ENCODE data around the gene PSMD11. TPM values are rescaled to one million over a fixed set of nuclear protein-coding genes. Genes with fewer than 3 reads are reported as not detected.
"Not testable (repeated sequence)": the region's sequence is repeated elsewhere in the genome, so short reads cannot be mapped to it uniquely, and the experiment has no call there.

The PSMD11 gene
- 10 to 100 TPM; 43.0 to 84.8 (median 68.9) TPM for total RNA-seq
- polyA plus RNA-seq = 10 to 100 TPM; 28.0 to 35.2 (median 35.1) TPM
- long read RNA-seq, donor 1, full-length matches to known transcripts = 19 of 25 reads
- long read RNA-seq, donor 1, partial matches to known transcripts = 6 of 25 reads
- long read RNA-seq, donor 1, other reads (novel, unspliced or antisense) = 0 of 25 reads
- long read RNA-seq, donor 2, full-length matches to known transcripts = 14 of 105 reads
- long read RNA-seq, donor 2, partial matches to known transcripts = 91 of 105 reads
- long read RNA-seq, donor 2, other reads (novel, unspliced or antisense) = 0 of 105 reads

GRCh38 chr17:32444301-32445073, at the start of gene PSMD11:
TSS of gene PSMD11 (plus strand) at chr17:32444510. CDS start at chr17:32444524, 14 bp downstream.
- no peaks in the 10 kb centered on the region for H3K9me3 ChIP-seq
- intact Hi-C loops (cut with DNase I; ENCODE audit: low total_unique reads) = no loop called here
- peak within 1 kb of the TSS; percentile 82 to 100 (median 99) for H3K4me3 ChIP-seq
- TF ChIP-seq POLR2AphosphoS5 (IDR thresholded peaks at IDR 0.05) (peak; percentile 84 to 94 (median 85)), CTCF (IDR thresholded peaks at IDR 0.05 in 8 of 11, conservative IDR thresholded peaks at IDR 0.05 in 3 of 11) (peak in 9 of 11 experiments; percentile 77 to 98 (median 95)), POLR2A (IDR thresholded peaks at IDR 0.05) (peak in 1 of 3 donors; percentile 68)
- DNase-seq = peak; percentile 100
- H3K36me3 ChIP-seq = peaks cover 0 to 28% (median 25%) of the 10 kb centered on the region in 6 donors
- no peaks in the 10 kb centered on the region for H3K27me3 ChIP-seq (replicated peaks in 1 of 7)
- 0 to 1% (median 0%) methylated on average over 13 to 74 of the region's 74 CpGs for WGBS, 5 donors
- peak within 1 kb of the TSS; percentile 64 to 92 (median 88) for H3K27ac ChIP-seq
- H3K4me1 ChIP-seq = peaks cover 19 to 59% (median 38%) of the 10 kb centered on the region in 6 donors

GRCh38 chr17:32396343-32396742, 48.0 kb upstream of the PSMD11 start:
- 95 to 98% (median 96%) methylated on average over 5 of the region's 5 CpGs for WGBS, 5 donors
- H3K36me3 ChIP-seq = no peaks in the 10 kb centered on the region
- no peak for DNase-seq
- TF ChIP-seq POLR2A (IDR thresholded peaks at IDR 0.05) (no peak), CTCF (IDR thresholded peaks at IDR 0.05 in 8 of 11, conservative IDR thresholded peaks at IDR 0.05 in 3 of 11) (no peak), POLR2AphosphoS5 (IDR thresholded peaks at IDR 0.05) (no peak)
- H3K4me3 ChIP-seq = no peak overlapping the region
- H3K4me1 ChIP-seq = no peaks in the 10 kb centered on the region
- no peaks in the 10 kb centered on the region for H3K27me3 ChIP-seq (replicated peaks in 1 of 7)
- intact Hi-C loops (cut with DNase I; ENCODE audit: low total_unique reads) = no loop called here
- H3K9me3 ChIP-seq = no peaks in the 10 kb centered on the region
- no peak overlapping the region for H3K27ac ChIP-seq

GRCh38 chr17:32398946-32399345, 45.4 kb upstream of the PSMD11 start:
- H3K9me3 ChIP-seq = no peaks in the 10 kb centered on the region
- no peaks in the 10 kb centered on the region for H3K36me3 ChIP-seq
- no peak overlapping the region for H3K4me3 ChIP-seq
- TF ChIP-seq POLR2A (IDR thresholded peaks at IDR 0.05) = no peak
- TF ChIP-seq CTCF (IDR thresholded peaks at IDR 0.05 in 8 of 11, conservative IDR thresholded peaks at IDR 0.05 in 3 of 11) = no peak
- no peak for TF ChIP-seq POLR2AphosphoS5 (IDR thresholded peaks at IDR 0.05)
- no peak overlapping the region for H3K27ac ChIP-seq
- DNase-seq = no peak
- no peaks in the 10 kb centered on the region for H3K27me3 ChIP-seq (replicated peaks in 1 of 7)
- H3K4me1 ChIP-seq = no peaks in the 10 kb centered on the region
- intact Hi-C loops (cut with DNase I; ENCODE audit: low total_unique reads) = no loop called here

- DNase-seq; H3K27ac ChIP-seq; H3K27me3 ChIP-seq (replicated peaks in 1 of 7); H3K9me3 ChIP-seq; H3K4me1 ChIP-seq; H3K4me3 ChIP-seq; intact Hi-C loops (cut with DNase I; ENCODE audit: low total_unique reads): not testable (repeated sequence)
- peaks cover 0 to 56% (median 5%) of the 10 kb centered on the region in 6 donors for H3K36me3 ChIP-seq
- WGBS, 5 donors = 97 to 99% (median 98%) methylated on average over 3 of the region's 3 CpGs
These were observed 34.2 kb upstream of the PSMD11 start for GRCh38 chr17:32410085-32410484.

All from spleen (tissue), 13 donors.